GM18505 (cell line): ENCODE data around the gene NTN1.

Source experiments
- ATAC-seq: cut with Tn5 transposase; IDR thresholded peaks from one replicate; pipeline ENCODE4 v1.9.1; 2021; ENCODE audit not compliant: unreplicated experiment
- POLR2A ChIP-seq: IDR thresholded peaks from 4 replicates; pipeline ENCODE4 v1.6.1; 2011; ENCODE audit warnings: borderline replicate concordance; ENCODE audit not compliant: insufficient read depth, insufficient read length; ENCODE audit errors: extremely low read depth

Gene NTN1

DNA sequence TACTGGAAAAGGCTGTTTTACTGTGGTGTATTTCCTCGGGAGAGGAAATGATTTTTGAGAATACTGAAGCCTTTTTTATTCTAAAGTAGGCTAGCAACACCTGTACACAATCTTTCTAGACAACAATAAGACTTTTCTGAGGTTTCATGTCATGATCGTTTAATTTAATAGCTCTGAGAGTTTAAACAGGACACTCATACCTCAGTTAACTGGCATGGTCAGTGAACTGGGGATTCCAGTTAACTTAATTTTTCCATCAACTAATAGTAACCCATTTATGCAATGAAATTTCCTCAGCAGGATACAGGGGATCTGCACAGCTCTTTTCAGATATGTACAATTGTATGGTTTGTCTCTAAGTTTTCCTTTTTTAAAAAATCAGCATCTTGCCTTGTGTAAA is 262.6 kb downstream of the NTN1 start:
- TF ChIP-seq POLR2A = no peak
- no peak for ATAC-seq

DNA sequence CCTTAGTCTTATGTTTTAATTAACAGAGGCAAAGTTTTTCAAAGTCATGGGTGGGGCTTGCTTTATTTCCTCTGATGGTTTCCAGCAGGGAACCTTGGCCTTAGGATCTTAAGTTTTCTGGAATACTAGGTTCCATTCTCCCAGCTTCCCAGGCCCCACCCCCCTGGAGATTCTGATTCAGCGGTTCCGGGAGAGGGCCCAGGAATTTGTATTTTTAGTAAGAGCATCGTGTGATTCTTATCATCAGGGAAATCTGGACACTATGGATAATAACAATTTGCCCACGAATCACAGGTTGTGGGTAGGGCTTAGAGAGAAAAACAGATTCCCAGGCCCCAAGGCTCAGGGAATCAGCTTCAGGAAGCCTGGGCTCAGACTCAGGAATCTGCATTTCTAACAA is 263.6 kb downstream of the NTN1 start:
- ATAC-seq = no peak
- TF ChIP-seq POLR2A = no peak

DNA sequence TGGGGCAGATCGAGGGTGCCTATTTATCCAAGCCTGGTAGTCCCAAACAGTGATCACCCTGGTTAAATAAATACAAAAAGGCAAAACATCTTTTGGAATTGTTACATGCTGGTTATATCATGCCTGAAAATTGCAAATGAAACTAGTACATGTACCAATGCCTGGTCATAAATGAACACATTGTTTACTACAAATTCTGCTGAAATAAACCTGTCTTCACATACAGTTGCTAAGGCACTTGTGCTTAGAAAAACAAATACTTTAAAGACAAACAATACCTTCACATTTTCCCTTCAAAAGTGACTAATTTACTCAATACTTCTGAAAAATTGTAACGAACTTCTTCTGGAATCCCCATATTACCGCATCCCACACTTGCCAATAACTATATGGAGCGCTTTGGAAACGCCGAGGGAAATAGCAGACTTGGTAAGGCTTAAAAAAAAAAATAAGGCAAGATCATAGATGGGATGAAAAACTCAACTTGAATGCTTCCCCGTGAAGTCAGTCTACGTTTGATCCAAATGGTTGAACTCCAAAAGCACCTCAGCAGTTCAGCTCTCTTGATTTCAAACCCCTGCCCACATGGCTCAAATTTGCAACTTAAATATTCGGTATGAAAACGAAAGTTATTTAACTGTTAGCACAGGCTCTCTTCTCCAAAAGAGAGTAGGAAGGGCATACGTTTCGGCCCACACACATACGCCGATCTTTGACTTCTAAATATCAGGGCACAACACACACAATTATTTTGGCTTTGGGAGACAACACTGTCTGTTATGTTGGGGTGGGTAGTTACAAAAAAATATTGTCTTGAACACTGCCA is 264.5 kb downstream of the NTN1 start:
- TF ChIP-seq POLR2A = no peak
- no peak for ATAC-seq

DNA sequence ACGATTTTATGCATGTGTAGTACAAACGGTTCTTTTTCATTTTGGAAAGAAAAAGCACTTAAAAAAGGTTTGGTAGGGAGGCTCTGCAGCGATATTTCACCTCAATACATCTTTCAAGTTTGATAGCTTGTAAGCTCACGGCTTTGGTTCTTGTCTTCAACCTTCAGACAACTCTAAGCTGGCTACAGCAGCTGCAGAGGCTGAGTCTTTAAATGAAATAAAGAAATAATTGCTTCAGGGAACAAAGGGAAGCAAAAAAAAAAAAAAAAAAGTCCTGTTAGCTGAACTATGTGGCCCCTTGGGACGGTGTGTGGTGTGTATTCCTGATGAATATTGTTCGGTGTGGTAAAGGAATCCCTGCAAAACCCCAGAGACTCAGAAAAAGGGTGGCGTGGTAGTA is 265.1 kb downstream of the NTN1 start:
- no peak for TF ChIP-seq POLR2A
- no peak for ATAC-seq

DNA sequence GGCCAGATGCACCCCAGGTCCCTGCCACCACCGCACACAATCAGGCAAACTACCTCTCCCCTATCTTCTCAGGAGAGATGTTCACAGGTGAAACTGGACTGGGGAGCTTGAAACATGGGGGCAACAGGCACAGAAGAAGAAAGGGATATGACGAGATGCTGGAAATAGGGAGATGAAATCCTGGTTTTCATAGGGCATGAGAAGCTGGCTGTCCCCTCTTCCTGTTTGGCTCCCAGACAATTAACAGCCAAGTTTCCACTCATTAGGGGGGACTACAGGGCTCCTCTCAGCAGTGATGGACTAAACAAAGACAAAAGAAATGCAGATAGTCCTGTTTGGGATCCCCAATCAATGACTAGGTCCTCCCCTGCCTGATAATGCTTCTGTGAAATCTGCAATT is 266.0 kb downstream of the NTN1 start:
- no peak for TF ChIP-seq POLR2A
- ATAC-seq = no peak

DNA sequence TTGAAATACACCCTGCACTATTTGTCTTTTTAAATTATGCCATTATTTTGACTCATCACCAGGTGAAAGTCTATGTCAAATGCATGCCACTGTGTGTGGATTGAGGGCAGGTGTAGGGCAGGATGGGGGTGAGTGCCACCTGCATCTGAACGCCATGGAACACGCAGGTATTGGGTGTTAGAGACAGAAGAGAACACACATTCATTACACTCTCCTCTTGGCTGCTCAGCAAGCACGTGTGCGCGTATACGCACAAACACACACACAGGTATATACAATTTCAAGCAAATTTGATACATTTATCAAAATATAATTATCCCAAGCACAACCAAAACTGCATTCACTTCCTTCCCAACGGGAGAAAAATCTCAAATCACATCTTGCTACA is 268.9 kb downstream of the NTN1 start:
- TF ChIP-seq POLR2A = no peak
- no peak for ATAC-seq

DNA sequence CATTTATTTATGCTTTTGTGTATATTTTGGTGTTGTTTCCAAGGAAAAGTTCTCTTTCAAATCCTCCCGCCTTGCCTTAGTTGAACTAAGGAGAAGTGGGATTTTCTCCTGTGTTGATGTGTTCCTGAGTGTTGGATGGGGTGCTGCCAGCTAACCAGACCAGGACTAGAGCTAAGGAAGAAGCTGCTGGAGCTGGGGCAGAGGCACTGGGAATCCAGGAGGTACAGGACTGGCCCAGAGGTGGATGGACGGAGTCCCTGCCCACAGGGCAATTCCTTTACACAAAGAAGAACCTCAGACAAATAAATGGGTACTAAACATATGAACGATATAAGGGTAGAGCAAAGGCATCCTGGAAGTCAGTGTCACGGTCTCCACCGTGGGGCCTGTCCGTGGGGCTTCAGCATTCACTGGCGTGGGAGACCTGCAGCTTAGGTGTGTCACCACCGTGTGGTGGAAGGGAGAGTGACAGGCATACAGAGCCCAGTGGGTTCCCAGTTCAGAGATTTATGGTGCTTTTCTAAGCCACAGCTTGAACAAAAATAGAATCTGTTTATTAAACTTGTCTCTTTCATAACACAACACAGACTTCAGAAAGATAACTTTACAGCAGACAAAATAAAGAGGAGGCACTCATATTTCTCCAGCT is 270.7 kb downstream of the NTN1 start:
- TF ChIP-seq POLR2A = no peak
- no peak for ATAC-seq

DNA sequence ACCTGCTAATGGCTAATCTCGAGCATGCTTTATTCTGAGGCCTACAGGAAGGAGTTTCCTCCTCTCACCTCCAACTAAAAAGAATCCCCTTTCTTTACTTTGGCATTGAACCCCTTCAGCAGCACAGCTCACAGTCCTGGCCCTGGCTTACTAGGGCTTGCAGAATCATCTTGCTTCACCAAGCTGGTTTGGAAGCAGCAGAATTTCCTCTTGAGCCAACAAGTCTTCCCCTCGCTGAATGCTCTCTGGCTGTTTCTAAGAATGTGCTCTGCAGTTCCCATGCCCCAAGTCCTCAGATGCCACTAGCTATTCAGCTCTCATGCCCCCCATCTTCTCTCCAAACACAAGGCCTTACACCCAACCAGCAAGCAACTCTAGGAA is 271.2 kb downstream of the NTN1 start:
- TF ChIP-seq POLR2A = no peak
- ATAC-seq = no peak
